HG03442 (cell line): ENCODE measurements around the gene CHRNA1.

Experiments used
- ATAC-seq: cut with Tn5 transposase; IDR thresholded peaks from one replicate; pipeline ENCODE4 v1.9.1; 2021; ENCODE audit warnings: mild to moderate bottlenecking, moderate library complexity; ENCODE audit not compliant: unreplicated experiment

The CHRNA1 gene

DNA sequence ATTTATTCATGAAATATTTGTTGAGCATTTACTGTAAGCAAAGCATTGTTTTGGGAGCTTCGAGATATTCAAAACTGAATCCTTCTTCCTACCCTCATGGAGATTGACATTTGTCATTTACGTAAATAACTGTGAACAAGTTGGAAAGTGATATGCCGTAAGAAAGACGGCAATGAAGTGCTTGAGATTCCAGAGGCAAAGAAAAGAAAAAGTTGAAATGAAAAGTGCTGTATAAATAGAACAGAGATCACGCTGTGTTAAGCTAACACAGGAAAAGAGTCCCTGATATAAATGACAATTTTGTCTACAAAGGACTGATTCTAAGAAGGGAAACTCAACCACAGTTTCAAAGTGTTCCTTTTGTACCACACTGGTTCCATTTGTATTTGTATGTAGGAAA, 1.8 kb downstream of the CHRNA1 start:
- no peak for ATAC-seq

DNA sequence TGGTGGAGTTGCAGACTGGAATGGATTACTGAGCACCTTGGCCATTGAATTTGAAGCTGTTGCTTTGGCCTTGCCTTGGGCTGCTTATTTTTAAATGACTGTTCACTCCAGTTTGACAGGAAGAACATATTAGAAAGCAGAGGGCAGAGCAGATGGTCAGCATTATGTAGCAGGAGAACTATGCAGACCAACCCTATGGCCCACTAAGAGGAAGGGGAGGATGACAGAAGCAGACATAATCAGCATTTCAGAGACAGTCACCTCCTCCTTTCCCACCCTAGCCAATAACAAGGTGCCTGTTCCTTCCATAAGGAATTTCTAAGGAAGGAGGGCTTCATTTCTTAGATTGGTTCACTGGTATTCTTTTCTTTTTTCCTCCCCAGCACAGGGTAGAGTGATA, 2.4 kb downstream of the CHRNA1 start:
- no peak for ATAC-seq

DNA sequence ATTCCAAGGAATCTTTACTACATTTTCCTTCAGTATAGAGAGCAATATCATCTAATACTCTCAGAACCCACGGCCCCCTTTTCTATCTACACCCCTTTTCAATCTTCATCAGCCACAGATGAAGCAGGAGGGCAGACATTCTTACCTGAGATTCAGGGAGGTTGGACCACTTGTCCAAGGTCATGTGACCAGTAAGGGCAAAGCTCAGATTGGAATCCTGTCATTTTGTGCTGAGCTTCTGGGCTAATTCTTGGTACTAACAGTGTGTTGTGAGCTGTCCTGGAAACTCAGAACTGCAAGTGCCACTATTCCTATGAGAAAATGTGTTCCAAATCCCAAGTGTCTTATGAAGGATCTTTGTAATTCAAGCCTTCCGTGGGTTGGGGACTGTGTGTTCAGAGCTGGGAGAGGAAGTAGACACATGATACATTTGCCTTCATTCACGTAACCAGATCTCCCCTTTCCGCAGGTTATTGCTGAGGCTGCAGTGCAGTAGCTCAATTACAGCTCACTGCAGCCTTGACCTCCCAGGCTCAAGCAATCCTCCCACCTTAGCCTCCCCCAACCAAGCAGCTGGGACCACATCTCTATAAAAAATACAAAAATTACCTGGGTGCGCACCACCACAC, 3.3 kb downstream of the CHRNA1 start:
- ATAC-seq: no peak

- ATAC-seq: no peak
Measured at GRCh38 chr2:174759381-174760065, 4.7 kb downstream of the CHRNA1 start.

GRCh38 chr2:174756743-174757142, 7.5 kb downstream of the CHRNA1 start:
- ATAC-seq: no peak

- ATAC-seq: peak; percentile 30
Measured at GRCh38 chr2:174753038-174753633, 11.1 kb downstream of the CHRNA1 start.

GRCh38 chr2:174752403-174753037, 11.8 kb downstream of the CHRNA1 start:
- ATAC-seq: peak; percentile 82

DNA sequence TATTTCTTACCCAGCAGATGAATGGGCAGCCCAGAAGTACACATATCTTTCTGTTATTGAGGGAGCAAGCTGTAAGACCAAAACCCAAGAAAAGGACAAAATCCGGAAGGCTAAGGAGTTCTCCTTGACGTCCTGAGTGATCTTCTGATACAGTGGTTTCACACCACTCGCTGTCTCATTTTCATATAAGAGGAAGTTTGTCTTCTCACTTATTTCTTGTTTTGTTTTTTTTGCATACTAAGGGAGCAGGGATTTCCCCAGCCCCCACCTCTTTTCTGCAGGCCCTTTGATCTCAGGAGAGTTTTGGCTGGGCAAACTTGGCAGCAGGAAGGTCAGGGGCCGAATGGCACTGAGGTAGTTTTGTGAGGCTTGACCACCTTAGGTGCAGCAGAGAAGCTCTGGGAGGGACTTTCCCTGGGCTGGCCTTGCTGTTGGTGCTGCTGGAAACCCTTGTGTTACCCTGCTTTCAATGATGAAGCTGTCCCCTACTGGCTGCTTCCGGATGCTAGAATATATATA, 13.3 kb downstream of the CHRNA1 start:
- ATAC-seq: peak; percentile 33

GRCh38 chr2:174749793-174750192, 14.5 kb downstream of the CHRNA1 start:
- ATAC-seq: no peak

DNA sequence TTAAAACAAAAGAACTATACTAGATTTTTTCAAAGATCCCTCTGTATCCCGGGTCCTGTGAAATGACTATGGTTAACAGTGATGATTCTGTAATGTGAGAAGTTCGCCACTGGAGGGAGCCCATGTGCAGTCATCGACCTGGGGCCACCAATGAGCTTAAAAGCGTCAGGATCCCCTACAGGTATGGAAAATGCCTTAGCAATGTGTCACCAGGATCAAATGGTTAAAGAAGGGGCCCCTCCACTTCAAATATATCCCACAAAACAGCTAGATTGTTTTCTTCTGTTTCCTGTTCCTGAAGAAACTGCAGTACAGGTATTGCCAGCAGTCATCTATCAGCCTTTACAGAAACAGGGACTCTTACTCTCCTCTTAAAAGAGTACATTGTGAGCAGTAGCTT, 15.3 kb downstream of the CHRNA1 start:
- ATAC-seq: peak; percentile 21

- no peak for ATAC-seq
Measured at GRCh38 chr2:174745142-174745541, 19.1 kb downstream of the CHRNA1 start.

- ATAC-seq: no peak
Measured at GRCh38 chr2:174744111-174744510, 20.2 kb downstream of the CHRNA1 start.

- no peak for ATAC-seq
Measured at GRCh38 chr2:174740721-174741120, 23.6 kb downstream of the CHRNA1 start.

DNA sequence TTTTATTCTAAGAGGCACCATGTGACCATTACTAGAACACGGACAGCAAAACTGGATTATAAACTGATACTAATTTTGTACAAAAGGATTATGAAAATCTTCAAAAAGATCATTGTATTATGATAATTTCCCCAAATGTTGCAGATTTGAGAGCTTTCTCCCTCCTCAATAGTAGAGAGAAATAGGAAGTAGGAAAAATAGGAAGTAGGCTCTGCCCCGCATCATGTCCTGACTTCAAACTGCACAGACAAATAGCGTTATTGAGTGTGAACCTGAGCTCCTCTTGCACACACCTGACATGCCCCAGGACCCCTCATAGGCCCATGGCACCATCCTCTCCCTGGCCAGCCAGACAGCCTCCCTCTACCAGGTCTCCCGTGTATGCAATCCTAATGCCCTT, 25.4 kb downstream of the CHRNA1 start:
- ATAC-seq: no peak

DNA sequence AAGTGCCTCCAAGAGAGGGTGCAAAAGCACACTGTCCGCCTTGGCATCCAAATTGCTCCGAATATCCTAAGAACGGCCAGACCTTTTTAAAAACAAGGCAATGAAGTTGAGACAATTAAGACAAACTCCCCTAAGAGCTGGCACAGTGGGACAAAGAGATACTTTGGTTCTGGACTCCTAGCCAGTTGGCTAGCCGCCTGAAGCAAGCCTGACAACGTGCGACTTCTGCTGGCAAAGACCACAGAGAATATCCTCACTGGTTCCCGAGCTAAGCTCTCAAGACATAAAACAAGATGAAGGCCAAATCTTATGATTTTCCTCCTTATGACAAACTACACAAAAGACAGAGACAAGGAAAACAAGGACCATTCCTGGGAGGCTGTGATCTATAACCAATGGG, 32.7 kb downstream of the CHRNA1 start:
- ATAC-seq: no peak

DNA sequence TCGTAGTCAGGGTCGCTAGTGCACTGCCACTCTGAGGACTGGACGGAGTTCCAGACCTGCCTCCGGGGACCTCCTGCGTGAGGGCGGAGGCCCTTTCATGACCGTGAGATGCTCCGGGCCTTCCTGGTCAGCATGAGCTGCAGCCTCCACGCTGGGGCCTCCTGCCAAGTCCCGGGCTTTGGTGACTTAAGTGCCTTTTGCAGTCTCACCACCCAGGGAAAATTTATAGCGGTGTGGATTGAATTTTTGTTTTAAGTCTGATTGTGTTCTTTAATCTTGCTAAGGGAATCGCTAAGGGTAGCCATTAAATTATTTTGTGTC, 33.6 kb downstream of the CHRNA1 start:
- ATAC-seq: no peak

DNA sequence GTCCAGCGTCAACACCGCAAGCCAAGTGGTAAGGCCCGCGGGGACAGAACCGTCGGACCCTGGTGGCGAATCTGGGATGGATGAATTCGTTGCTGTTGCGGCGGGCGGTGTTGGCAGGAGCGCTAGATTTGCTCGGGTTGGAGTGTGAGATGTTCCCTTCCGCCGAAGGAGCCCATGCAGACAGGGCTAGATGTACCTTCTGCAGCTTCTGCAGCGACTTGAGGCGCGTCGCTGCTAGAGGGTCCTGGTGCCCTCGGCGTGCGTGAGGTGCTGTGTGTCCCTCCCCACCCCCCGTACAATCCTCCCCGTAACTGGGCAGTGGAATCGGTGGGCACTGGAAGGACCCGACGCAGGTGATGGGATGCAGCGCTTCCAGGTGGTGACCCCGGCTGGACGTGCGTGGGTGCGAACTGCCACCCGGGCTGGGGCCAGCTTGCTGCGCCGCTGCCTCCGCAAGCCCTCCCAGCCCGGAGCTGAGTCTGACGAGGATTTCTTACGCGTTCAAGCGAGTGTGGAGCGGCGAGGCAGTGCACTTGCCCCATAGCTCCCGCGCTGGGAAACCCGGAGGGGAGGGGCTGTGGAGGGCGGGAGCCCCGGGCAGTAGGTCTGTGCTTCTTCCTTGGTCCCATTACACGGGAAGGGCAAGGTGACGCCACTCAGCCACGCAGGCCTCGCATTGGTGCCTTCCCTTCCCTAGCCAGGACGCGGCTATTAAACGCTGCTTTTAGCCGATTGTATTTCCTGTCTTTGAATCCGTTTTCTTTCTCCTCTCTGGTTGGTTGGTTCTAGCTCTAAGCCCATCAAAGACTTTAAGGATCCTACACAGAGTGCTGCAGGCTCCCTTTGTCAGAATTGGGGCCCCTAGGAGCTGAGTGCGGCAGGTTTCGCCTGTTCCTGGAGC, 34.2 kb downstream of the CHRNA1 start:
- no peak for ATAC-seq

DNA sequence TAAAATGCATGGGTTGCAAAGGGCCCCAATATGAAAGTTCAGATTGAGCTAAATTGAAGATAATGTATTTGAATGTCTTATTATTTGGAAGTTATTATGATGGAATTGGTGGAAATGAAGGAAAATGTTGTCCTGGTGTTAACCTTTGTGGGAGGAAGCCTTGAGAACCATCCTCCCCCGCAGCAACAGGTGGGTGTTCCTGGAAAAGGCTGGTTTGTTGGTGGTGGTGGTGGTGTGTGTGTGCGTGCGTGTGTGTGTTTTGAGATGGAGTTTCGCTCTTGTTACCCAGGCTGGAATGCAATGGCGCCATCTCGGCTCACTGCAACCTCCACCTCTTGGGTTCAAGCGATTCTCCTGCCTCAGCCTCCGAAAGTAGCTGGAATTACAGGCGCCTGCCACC, 36.2 kb downstream of the CHRNA1 start:
- no peak for ATAC-seq

GRCh38 chr2:174726212-174726611, 38.1 kb downstream of the CHRNA1 start:
- ATAC-seq: no peak

DNA sequence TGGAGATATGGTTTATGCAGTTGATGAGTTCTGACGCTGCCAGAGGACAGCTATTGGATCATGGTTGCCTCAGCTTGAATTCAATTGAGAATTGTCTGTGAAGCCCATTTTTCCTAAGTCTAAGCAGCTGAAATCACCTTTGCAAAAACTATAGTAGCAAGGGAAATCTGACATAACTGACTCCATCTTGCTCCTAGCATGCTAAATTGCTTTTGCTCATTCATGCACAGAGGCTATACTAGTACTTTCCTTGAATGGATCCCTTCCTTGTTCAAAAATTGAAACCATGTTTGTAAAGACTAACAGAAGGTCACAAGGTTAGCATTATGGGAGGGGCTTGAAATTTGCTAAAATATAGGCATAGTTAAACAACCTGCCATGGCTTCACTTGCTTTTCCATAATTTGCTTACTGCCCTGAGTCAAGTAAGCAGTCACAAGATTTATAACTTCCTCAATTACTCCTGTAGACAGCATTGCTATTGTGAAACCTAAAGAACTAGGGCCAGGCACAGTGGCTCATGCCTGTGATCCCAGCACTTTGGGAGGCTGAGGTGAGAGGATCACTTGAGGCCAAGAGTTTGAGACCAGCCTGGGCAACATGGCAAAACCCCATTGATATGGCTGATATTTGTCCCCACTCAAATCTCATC, 41.2 kb downstream of the CHRNA1 start:
- no peak for ATAC-seq
